HG02759 (cell line): ENCODE data around the gene LMOD2.

Experiments
- ATAC-seq: cut with Tn5 transposase; IDR thresholded peaks from one replicate; pipeline ENCODE4 v1.9.1; 2021; ENCODE audit warnings: mild to moderate bottlenecking, moderate library complexity; ENCODE audit not compliant: unreplicated experiment

Gene LMOD2

GRCh38 chr7:123666492-123666891, 10.8 kb downstream of the LMOD2 start:
- ATAC-seq, result no peak

- ATAC-seq, result no peak
Observed at GRCh38 chr7:123669485-123669884, 13.8 kb downstream of the LMOD2 start.

GRCh38 chr7:123673137-123673732, 17.6 kb downstream of the LMOD2 start:
- no peak for ATAC-seq

DNA sequence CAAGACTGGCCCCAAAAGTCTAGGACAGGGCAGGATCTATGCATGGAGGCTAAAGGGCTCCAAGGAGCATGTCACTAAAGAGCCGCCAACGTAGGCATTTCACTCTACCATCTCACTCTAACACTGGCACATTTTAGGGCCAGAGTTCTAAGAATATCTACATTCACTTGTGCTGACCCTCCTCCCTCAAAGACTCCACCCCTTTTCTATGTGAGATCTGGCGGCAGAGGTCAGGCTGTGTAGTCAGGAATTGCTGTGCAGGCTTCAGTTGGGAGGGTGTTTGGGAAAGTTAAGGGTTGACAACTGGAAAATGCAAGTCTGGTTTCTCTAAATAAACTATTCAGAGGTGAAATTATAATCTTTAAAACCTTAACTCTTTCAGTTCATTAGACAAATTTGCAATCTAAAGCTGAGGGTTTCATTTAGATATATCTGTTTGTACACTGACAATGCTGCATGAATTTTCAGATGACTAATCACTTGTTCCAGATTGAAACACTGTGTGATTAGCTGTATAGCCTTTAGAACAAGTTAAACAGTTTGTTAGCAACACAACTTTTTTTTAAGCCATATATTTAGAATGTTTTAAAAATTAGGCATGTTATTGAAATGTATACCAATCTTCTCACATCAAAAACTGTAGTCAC, 18.2 kb downstream of the LMOD2 start:
- ATAC-seq, result no peak

GRCh38 chr7:123674399-123675180, 18.9 kb downstream of the LMOD2 start:
- no peak for ATAC-seq

- no peak for ATAC-seq
Observed at GRCh38 chr7:123675181-123675473, 19.5 kb downstream of the LMOD2 start.

GRCh38 chr7:123677061-123677715, 21.5 kb downstream of the LMOD2 start:
- no peak for ATAC-seq

DNA sequence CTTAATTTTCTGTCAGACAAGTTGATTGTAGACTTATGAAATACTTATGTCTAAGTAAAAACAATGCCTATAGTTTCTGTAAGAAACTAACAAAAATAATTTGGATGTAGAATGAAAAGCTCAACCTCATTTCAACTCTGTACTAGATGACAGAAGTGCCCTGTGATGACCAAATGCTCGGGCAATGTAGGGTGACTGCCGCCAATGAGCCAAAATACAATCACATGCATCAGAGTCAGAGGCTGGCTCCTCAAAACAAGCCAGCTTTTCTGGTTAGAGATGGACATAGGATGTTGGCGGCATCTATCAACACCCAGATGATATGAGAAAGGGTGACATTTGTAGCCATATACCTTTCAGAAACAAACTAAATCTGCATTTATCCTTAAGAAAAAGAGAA, 23.9 kb downstream of the LMOD2 start:
- no peak for ATAC-seq

GRCh38 chr7:123680580-123680979, 24.9 kb downstream of the LMOD2 start:
- ATAC-seq, result no peak

- ATAC-seq, result no peak
Observed at GRCh38 chr7:123681561-123681960, 25.9 kb downstream of the LMOD2 start.

- ATAC-seq, result peak; percentile 69
Observed at GRCh38 chr7:123682690-123683089, 27.0 kb downstream of the LMOD2 start.

DNA sequence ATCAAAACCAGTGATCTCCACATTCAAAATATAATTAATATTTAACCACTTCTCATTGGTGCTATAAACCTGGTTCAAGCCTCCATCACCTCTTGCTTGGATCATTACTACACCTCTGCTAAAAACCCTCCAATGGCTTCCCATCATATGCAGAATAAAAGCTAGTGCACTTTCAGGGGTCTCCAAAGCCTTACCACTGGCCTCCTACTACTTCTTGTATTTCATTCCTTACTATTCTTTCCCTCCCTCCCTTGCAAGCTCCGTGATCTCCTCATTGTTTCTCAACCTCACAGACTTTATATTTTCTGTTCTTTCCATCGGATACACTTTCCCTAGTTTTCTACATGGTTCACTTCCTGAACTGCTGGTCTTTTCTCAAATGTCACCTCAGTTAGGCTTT, 31.5 kb downstream of the LMOD2 start:
- ATAC-seq, result no peak

- no peak for ATAC-seq
Observed at GRCh38 chr7:123687727-123688126, 32.1 kb downstream of the LMOD2 start.

DNA sequence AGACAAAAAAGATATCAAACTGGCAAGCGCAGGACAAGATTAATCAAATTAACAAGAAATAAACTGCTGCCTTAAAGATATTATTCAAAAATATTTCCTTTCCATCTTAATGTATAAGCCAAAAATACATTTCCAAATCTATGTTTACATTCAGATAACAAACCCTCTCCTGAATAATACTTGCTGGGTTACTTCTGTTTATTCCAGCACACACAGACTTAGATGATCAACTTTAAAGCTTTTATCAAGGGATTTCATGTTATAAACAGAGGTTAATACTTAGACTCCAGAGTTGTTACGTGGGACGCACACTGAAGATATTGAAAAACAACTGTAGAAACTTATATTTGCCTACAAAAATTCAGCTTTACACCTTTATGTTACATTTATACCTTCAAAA, 33.6 kb downstream of the LMOD2 start:
- no peak for ATAC-seq

- ATAC-seq, result no peak
Observed at GRCh38 chr7:123690550-123690949, 34.9 kb downstream of the LMOD2 start.

DNA sequence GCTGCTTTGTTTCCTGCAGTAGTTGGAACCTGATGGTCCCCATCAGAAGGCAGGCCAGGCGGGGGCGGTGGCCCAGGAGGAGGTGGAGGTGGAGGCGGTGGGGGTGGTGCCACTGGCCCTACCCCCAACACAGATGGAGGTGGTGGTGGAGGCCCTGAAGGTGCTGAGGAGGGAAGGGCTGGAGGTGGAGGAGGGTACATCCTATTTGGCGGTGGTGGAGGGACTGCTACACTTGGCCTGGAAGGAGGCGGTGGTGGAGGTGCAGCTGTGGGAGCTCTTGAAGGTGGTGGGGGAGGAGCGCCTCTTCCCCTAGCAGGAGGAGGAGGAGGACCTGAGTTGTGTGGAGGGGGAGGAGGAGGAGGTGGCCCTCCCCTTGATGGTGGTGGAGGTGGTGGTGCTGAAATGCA, 36.8 kb downstream of the LMOD2 start:
- no peak for ATAC-seq

- no peak for ATAC-seq
Observed at GRCh38 chr7:123695944-123696677, 40.4 kb downstream of the LMOD2 start.

GRCh38 chr7:123705211-123705901, 49.7 kb downstream of the LMOD2 start:
- no peak for ATAC-seq

DNA sequence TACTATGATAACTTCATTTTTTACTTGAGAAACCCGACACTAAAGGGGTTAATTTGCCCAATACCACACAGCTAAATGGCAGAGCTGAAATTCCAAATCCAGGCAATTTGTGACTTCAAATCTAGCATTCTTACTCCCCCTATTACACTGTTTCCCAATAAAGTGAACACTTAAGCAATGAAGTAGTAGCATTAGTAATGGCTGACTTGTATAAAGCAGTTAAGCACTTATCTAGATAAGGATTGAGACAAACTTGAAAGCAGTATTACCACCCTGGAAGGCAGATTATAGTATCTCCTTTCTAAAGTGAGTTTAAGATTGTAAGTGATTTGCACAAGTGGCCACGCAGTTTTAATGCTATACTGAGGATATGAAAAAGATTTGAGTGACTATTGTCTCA, 53.9 kb downstream of the LMOD2 start:
- no peak for ATAC-seq

DNA sequence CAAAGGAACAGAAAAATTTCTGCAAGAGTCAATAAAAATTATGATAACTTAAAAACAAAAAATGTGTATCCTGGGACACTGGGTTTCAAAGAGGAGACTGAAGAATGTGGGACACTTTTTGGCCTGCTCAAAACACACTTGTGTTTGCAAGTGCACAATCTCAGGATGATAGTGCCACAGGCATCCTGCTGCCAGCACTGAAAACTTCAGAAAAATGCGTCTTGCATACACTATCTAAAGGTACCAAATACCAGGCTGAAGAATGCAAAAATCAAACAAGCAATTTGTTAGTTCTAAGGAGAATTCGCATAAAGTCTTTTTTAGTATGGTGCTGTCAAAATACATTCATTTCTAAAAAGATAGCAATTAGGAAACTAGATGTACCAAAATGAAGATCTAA, 55.0 kb downstream of the LMOD2 start:
- no peak for ATAC-seq
